ENCODE data around the gene LRMDA. TPM values are rescaled to one million over a fixed set of nuclear protein-coding genes. Genes with fewer than 3 reads are reported as not detected.

The LRMDA gene
- total and polyA plus RNA-seq, 12 donors, result 30.7 to 132 (median 78.1) TPM

GRCh38 chr10:75487087-75487754 is 55.8 kb downstream of the LRMDA start:
- no peak for TF ChIP-seq POLR2A (IDR thresholded peaks at IDR 0.05)
- TF ChIP-seq CTCF (IDR thresholded peaks at IDR 0.05), result no peak
- no peak for DNase-seq
- no peak overlapping the region for H3K27ac ChIP-seq

GRCh38 chr10:75487755-75488125 is 56.3 kb downstream of the LRMDA start:
- TF ChIP-seq POLR2A (IDR thresholded peaks at IDR 0.05) (no peak), CTCF (IDR thresholded peaks at IDR 0.05) (no peak)
- Histone ChIP-seq H3K36me3 (replicated peaks in 1 of 2) (no peaks in the 10 kb centered on the region), H3K9me3 (replicated peaks in 1 of 3) (no peaks in the 10 kb centered on the region), H3K4me1 (replicated peaks in 1 of 2) (no peaks in the 10 kb centered on the region), H3K4me3 (no peak overlapping the region), H3K27ac (no peak overlapping the region), H3K27me3 (no peaks in the 10 kb centered on the region)
- intact Hi-C loops (cut with DNase I), result no loop called here
- WGBS, 4 donors, result 85 to 100% (median 96%) methylated on average over 2 of the region's 2 CpGs
- DNase-seq, result peak in 1 of 7 donors; percentile 39

More at GRCh38 chr10:75487087-75487754, 55.8 kb downstream of the LRMDA start:
- Histone ChIP-seq H3K9me3 (replicated peaks in 1 of 3) (no peaks in the 10 kb centered on the region), H3K27me3 (no peaks in the 10 kb centered on the region), H3K36me3 (replicated peaks in 1 of 2) (no peaks in the 10 kb centered on the region), H3K4me3 (no peak overlapping the region), H3K4me1 (replicated peaks in 1 of 2) (no peaks in the 10 kb centered on the region)
- intact Hi-C loops (cut with DNase I), result no loop called here
- 86 to 89% (median 88%) methylated on average over 4 of the region's 4 CpGs for WGBS, 4 donors

GRCh38 chr10:75492173-75492925 is 60.9 kb downstream of the LRMDA start:
- no peak for TF ChIP-seq POLR2A (IDR thresholded peaks at IDR 0.05)
- TF ChIP-seq CTCF (IDR thresholded peaks at IDR 0.05), result no peak
- peaks cover 5 to 15% of the 10 kb centered on the region in 2 donors for H3K4me1 ChIP-seq (replicated peaks in 1 of 2)
- H3K36me3 ChIP-seq (replicated peaks in 1 of 2), result no peaks in the 10 kb centered on the region
- H3K9me3 ChIP-seq (replicated peaks in 1 of 3), result no peaks in the 10 kb centered on the region
- intact Hi-C loops (cut with DNase I), result loop anchor here in 1 of 2 donors (10.0 kb wide), 1 partner anchor 88 kb away; the partner anchor contains the start of gene ZNF503
- no peak overlapping the region for H3K4me3 ChIP-seq
- 73 to 81% (median 77%) methylated on average over 3 of the region's 3 CpGs for WGBS, 4 donors
- H3K27me3 ChIP-seq, result no peaks in the 10 kb centered on the region
- DNase-seq, result no peak
- H3K27ac ChIP-seq, result no peak overlapping the region

GRCh38 chr10:75493464-75493863 is 62.0 kb downstream of the LRMDA start:
- H3K36me3 ChIP-seq (replicated peaks in 1 of 2), result no peaks in the 10 kb centered on the region
- 88 to 97% (median 92%) methylated on average over 2 to 3 of the region's 3 CpGs for WGBS, 4 donors
- peaks cover 5 to 19% of the 10 kb centered on the region in 2 donors for H3K4me1 ChIP-seq (replicated peaks in 1 of 2)
- intact Hi-C loops (cut with DNase I), result loop anchor here in 1 of 2 donors (10.0 kb wide), 1 partner anchor 89 kb away; the partner anchor contains the start of gene ZNF503
- no peaks in the 10 kb centered on the region for H3K27me3 ChIP-seq
- no peak for TF ChIP-seq POLR2A (IDR thresholded peaks at IDR 0.05)
- no peak for TF ChIP-seq CTCF (IDR thresholded peaks at IDR 0.05)
- no peak overlapping the region for H3K4me3 ChIP-seq
- H3K9me3 ChIP-seq (replicated peaks in 1 of 3), result no peaks in the 10 kb centered on the region
- no peak overlapping the region for H3K27ac ChIP-seq
- no peak for DNase-seq

Data from adrenal gland (tissue), 12 donors.